Measurements from ENCODE around the gene DBN1. TPM values are rescaled to one million over a fixed set of nuclear protein-coding genes. Genes with fewer than 3 reads are reported as not detected.

Gene DBN1
- total RNA-seq, 1 experiment from 2014 or later = 195 TPM

- peaks cover 31% of the 10 kb centered on the region for H3K4me1 ChIP-seq (ENCODE audit: control insufficient read depth, insufficient read depth, low read length)
- H3K27ac ChIP-seq (ENCODE audit: low read length) = peak overlapping the region; percentile 70
- intact Hi-C loops (cut with micrococcal nuclease; ENCODE audit: unreplicated experiment) (loop anchor here (5.0 kb wide), 1 partner anchor 104 kb away; no protein-coding TSS in a partner anchor), in situ Hi-C loops (cut with HindIII; ENCODE audit: low pct_unique_long_range_greater_than_20kb, low sequenced_read_pairs) (no loop called here)
- ATAC-seq (peak; percentile 52), DNase-seq (ENCODE audit: low read depth, low spot score) (no peak)
- H3K9me3 ChIP-seq (ENCODE audit: control insufficient read depth, insufficient read depth, low read depth, low read length) = no peaks in the 10 kb centered on the region
- POLR2A ChIA-PET = no interaction called here
- CTCF ChIA-PET = interaction anchor here (0.7 to 1.6 kb wide), 2 partner anchors 12 to 114 kb away, joined by 3 read pairs; no protein-coding TSS in a partner anchor
- TF ChIP-seq CTCF (IDR thresholded peaks at IDR 0.05) = peak; percentile 64
- TF ChIP-seq, protein P1, sequence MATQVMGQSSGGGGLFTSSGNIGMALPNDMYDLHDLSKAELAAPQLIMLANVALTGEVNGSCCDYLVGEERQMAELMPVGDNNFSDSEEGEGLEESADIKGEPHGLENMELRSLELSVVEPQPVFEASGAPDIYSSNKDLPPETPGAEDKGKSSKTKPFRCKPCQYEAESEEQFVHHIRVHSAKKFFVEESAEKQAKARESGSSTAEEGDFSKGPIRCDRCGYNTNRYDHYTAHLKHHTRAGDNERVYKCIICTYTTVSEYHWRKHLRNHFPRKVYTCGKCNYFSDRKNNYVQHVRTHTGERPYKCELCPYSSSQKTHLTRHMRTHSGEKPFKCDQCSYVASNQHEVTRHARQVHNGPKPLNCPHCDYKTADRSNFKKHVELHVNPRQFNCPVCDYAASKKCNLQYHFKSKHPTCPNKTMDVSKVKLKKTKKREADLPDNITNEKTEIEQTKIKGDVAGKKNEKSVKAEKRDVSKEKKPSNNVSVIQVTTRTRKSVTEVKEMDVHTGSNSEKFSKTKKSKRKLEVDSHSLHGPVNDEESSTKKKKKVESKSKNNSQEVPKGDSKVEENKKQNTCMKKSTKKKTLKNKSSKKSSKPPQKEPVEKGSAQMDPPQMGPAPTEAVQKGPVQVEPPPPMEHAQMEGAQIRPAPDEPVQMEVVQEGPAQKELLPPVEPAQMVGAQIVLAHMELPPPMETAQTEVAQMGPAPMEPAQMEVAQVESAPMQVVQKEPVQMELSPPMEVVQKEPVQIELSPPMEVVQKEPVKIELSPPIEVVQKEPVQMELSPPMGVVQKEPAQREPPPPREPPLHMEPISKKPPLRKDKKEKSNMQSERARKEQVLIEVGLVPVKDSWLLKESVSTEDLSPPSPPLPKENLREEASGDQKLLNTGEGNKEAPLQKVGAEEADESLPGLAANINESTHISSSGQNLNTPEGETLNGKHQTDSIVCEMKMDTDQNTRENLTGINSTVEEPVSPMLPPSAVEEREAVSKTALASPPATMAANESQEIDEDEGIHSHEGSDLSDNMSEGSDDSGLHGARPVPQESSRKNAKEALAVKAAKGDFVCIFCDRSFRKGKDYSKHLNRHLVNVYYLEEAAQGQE (IDR thresholded peaks at IDR 0.05; ENCODE audit: insufficient read depth in 1 of 2, low read depth in 2 of 2, low read length in 1 of 2) = no peak
- H3K27me3 ChIP-seq (ENCODE audit: control insufficient read depth, insufficient read depth, low read length) = no peaks in the 10 kb centered on the region
- H3K36me3 ChIP-seq (ENCODE audit: control insufficient read depth, insufficient read depth, low read length) = no peaks in the 10 kb centered on the region; the same call in 1 of the 2 replicates
- peak overlapping the region; percentile 56 to 63 for H3K4me3 ChIP-seq (ENCODE audit: low read depth in 2 of 2, low read length in 2 of 2)
- BruUV-seq (replicated peaks) = no TSS peak
Observed at GRCh38 chr5:177496070-177496726, 22.8 kb upstream of the DBN1 start.

DNA sequence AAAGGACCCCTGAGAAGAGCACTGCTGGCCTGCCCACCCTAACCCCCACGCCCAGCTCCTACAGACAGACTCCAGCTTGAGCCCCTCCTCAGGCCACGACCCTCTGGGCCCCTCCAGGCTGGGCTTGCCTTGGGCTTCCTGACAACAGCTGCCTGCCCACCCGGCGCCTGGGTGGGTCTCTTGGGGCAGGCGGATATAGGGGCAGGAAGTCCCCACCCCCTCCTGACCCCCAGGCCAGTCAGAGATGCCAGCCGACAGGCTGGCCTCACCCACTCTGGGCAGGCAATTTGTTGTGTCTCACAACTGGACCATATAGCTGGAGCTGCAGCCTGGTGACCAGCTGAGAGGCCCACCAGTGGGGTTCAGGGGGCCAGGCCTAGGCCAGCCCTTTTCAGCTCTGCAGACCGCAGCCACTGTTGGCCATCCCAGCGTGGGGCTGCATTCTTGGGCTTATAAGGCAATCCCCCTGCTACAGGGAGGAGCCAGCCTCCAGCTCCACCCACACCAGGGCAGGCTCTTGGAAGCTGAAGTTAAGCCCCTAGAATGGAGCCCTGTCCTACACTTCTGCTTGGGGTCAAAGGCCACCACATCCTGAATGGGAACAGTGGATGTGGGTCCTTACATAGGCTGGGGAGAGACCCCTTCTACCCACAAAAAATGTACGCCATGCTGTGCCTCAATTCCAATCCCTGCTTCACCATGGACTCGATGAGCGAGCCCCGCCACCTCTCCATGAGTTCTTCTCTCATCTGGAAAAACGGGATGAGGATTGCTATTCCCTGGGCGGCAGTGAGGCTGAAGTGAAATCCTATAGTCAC, 22.0 kb upstream of the DBN1 start:
- peak overlapping the region; percentile 56 to 63; a peak in 3 of 4 replicates for H3K4me3 ChIP-seq (ENCODE audit: low read depth in 2 of 2, low read length in 2 of 2)
- in situ Hi-C loops (cut with HindIII; ENCODE audit: low pct_unique_long_range_greater_than_20kb, low sequenced_read_pairs) = no loop called here
- H3K27ac ChIP-seq (ENCODE audit: low read length) = peak overlapping the region; percentile 70; the same call in 1 of the 2 replicates
- intact Hi-C loops (cut with micrococcal nuclease; ENCODE audit: unreplicated experiment) = loop anchor here (5.0 kb wide), 1 partner anchor 103 kb away; no protein-coding TSS in a partner anchor
- no peaks in the 10 kb centered on the region for H3K27me3 ChIP-seq (ENCODE audit: control insufficient read depth, insufficient read depth, low read length)
- H3K4me1 ChIP-seq (ENCODE audit: control insufficient read depth, insufficient read depth, low read length) = peaks cover 31% of the 10 kb centered on the region
- no peaks in the 10 kb centered on the region; the same call in 1 of the 2 replicates for H3K36me3 ChIP-seq (ENCODE audit: control insufficient read depth, insufficient read depth, low read length)
- no peak for ATAC-seq
- TSS peak; percentile 80 for BruUV-seq (replicated peaks)
- TF ChIP-seq CTCF (IDR thresholded peaks at IDR 0.05) (no peak; the same call in 1 of the 2 replicates), POLR2AphosphoS5 (IDR thresholded peaks at IDR 0.05; ENCODE audit: low read depth, low read length) (no peak), TCF7L2 (IDR thresholded peaks at IDR 0.05; ENCODE audit: low read depth, low read length) (no peak), SIN3A (IDR thresholded peaks at IDR 0.05; ENCODE audit: borderline replicate concordance, insufficient read depth, low read depth, low read length) (no peak)
- TF ChIP-seq, protein P1 (IDR thresholded peaks at IDR 0.05; ENCODE audit: insufficient read depth in 1 of 2, low read depth in 2 of 2, low read length in 1 of 2) = no peak
- H3K9me3 ChIP-seq (ENCODE audit: control insufficient read depth, insufficient read depth, low read depth, low read length) = no peaks in the 10 kb centered on the region
- DNase-seq (ENCODE audit: low read depth, low spot score) = no peak
- ChIA-PET POLR2A (no interaction called here), CTCF (interaction anchor here (0.6 to 1.6 kb wide), 4 partner anchors 12 to 115 kb away, joined by 3 to 5 read pairs (median 3); no protein-coding TSS in a partner anchor)
